ENCODE results near the gene CENPA.

DNA sequence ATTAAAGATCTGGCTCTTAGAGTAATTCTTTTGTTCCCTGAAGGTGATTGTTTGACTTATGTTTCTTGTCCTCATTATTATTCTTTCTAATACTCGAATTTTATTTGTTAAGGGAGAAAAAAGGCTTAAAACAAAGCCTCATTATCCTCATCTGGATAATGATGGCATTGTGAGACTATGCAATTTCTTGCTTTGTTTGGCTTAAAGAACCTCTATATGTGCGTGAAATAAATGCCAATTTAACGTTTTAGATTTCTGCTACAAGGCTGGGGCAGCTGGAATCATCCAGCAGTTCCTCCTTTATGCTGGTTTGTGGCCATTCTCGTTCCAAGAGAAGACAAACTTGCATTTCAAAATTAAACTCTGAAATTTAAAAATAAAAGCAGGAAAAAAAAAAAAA, 57.2 kb downstream of the CENPA start:
- TF ChIP-seq, protein P1, sequence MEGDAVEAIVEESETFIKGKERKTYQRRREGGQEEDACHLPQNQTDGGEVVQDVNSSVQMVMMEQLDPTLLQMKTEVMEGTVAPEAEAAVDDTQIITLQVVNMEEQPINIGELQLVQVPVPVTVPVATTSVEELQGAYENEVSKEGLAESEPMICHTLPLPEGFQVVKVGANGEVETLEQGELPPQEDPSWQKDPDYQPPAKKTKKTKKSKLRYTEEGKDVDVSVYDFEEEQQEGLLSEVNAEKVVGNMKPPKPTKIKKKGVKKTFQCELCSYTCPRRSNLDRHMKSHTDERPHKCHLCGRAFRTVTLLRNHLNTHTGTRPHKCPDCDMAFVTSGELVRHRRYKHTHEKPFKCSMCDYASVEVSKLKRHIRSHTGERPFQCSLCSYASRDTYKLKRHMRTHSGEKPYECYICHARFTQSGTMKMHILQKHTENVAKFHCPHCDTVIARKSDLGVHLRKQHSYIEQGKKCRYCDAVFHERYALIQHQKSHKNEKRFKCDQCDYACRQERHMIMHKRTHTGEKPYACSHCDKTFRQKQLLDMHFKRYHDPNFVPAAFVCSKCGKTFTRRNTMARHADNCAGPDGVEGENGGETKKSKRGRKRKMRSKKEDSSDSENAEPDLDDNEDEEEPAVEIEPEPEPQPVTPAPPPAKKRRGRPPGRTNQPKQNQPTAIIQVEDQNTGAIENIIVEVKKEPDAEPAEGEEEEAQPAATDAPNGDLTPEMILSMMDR (IDR thresholded peaks at IDR 0.05 in 2 of 3, conservative IDR thresholded peaks at IDR 0.05 in 1 of 3; ENCODE audit: borderline replicate concordance in 1 of 3, insufficient read depth in 1 of 3, low read depth in 2 of 3, low read length in 2 of 3), result no peak
- TF ChIP-seq POLR2AphosphoS5 (IDR thresholded peaks at IDR 0.05; ENCODE audit: low read depth, low read length), result no peak
- TF ChIP-seq, protein P2, sequence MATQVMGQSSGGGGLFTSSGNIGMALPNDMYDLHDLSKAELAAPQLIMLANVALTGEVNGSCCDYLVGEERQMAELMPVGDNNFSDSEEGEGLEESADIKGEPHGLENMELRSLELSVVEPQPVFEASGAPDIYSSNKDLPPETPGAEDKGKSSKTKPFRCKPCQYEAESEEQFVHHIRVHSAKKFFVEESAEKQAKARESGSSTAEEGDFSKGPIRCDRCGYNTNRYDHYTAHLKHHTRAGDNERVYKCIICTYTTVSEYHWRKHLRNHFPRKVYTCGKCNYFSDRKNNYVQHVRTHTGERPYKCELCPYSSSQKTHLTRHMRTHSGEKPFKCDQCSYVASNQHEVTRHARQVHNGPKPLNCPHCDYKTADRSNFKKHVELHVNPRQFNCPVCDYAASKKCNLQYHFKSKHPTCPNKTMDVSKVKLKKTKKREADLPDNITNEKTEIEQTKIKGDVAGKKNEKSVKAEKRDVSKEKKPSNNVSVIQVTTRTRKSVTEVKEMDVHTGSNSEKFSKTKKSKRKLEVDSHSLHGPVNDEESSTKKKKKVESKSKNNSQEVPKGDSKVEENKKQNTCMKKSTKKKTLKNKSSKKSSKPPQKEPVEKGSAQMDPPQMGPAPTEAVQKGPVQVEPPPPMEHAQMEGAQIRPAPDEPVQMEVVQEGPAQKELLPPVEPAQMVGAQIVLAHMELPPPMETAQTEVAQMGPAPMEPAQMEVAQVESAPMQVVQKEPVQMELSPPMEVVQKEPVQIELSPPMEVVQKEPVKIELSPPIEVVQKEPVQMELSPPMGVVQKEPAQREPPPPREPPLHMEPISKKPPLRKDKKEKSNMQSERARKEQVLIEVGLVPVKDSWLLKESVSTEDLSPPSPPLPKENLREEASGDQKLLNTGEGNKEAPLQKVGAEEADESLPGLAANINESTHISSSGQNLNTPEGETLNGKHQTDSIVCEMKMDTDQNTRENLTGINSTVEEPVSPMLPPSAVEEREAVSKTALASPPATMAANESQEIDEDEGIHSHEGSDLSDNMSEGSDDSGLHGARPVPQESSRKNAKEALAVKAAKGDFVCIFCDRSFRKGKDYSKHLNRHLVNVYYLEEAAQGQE (IDR thresholded peaks at IDR 0.05; ENCODE audit: low read depth), result no peak
- no peak for TF ChIP-seq EZH2 (IDR thresholded peaks at IDR 0.05)
- no peak for TF ChIP-seq RAD21 (IDR thresholded peaks at IDR 0.05; ENCODE audit: low read depth)
- TF ChIP-seq POLR2A (IDR thresholded peaks at IDR 0.05; ENCODE audit: borderline replicate concordance, extremely low read depth, insufficient read depth, insufficient read length), result no peak
- no peak for TF ChIP-seq SRF (IDR thresholded peaks at IDR 0.05; ENCODE audit: low read depth)
- TF ChIP-seq ZNF274 (IDR thresholded peaks at IDR 0.05; ENCODE audit: low read depth, low read length), result no peak
- TF ChIP-seq SIN3A (IDR thresholded peaks at IDR 0.05; ENCODE audit: low read depth), result no peak
- TF ChIP-seq JUND (IDR thresholded peaks at IDR 0.05), result no peak
- no peak for TF ChIP-seq EGR1 (IDR thresholded peaks at IDR 0.05; ENCODE audit: low read depth)
- no peak for TF ChIP-seq TCF7L2 (IDR thresholded peaks at IDR 0.05; ENCODE audit: borderline replicate concordance, extremely low read depth, insufficient read depth, insufficient read length)
- no peak for TF ChIP-seq CBX3 (IDR thresholded peaks at IDR 0.05; ENCODE audit: low read depth)
- no peak for TF ChIP-seq YY1 (IDR thresholded peaks at IDR 0.05; ENCODE audit: extremely low read depth, insufficient replicate concordance, low read depth, low read length)

All from HCT116 (cell line).